ENCODE measurements around the gene SURF2. TPM values are rescaled to one million over a fixed set of nuclear protein-coding genes. Genes with fewer than 3 reads are reported as not detected.
"Not testable (repeated sequence)": the region's sequence is repeated elsewhere in the genome, so short reads cannot be mapped to it uniquely, and the experiment has no call there.

The SURF2 gene
- 10 to 100 TPM in 3 of 4 donors, 1 to 10 TPM in 1; 8.4 to 25.5 (median 13.4) TPM for total RNA-seq

DNA sequence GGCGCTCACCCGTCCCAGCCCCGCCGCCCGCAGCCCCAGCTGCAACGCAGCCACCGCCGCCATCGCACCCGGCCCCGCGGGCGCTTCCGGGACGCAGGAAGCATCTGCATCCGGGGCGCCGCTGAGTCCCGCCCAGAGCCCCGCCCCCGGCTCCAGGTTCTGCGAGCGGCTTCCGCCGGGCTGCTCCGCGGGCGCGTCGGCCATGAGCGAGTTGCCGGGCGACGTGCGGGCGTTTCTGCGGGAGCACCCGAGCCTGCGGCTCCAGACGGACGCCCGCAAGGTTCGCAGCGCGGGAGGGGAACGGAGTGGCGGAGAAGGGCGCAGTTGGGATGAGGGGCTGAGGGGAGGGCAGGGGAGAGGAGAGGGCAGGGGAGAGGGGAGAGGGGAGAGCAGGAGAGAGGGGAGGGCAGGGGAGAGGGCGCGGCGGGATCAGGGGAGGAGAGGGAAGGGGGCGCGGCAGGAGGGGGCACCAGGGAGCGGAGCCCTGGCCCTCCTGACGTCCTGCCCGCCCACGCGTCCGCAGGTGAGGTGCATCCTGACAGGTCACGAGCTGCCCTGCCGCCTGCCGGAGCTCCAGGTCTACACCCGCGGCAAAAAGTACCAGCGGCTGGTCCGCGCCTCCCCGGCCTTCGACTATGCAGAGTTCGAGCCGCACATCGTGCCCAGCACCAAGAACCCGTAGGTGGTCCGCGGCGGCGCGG lies at the start of gene SURF2, which contains the start of gene SURF1:
TSS of gene SURF2 (plus strand) at position 160 of the 701 bp plus-strand sequence. CDS start at position 203, 43 bp downstream.
TSS of gene SURF1 (minus strand) at position 97 of the 701 bp plus-strand sequence. CDS start at position 63, 34 bp downstream.
- no peak for TF ChIP-seq CTCF (IDR thresholded peaks at IDR 0.05)
- DNase-seq (ENCODE audit: low spot score) (peak; percentile 52), ATAC-seq (ENCODE audit: low FRiP score) (peak; percentile 85)

DNA sequence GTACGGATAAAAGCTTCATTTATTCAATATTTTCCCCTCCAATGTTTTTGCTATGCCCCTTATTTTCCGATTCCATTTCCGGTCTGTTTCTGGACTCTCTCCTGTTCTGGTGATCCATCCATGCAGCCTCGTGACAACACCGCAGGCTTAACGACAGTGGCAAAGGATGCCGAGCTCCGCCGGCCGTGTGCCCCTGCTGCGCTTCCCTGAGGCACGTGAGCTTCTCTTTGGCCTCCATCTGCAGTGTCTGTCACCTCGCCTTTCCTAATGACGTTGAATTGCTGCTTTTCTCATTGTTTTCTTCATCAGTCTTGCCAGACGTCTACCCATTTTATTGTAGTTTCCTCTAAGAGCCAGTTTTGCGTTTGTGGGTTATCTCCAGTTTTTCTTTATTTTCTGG lies 49.0 kb upstream of the SURF2 start:
- DNase-seq (ENCODE audit: low spot score): no peak
- no peak for TF ChIP-seq CTCF (IDR thresholded peaks at IDR 0.05)

GRCh38 chr9:133309608-133310007 lies 46.7 kb upstream of the SURF2 start:
- ATAC-seq (ENCODE audit: low FRiP score) (no peak), DNase-seq (ENCODE audit: low spot score) (no peak)
- TF ChIP-seq CTCF (IDR thresholded peaks at IDR 0.05): no peak

More for the DNA sequence above, 49.0 kb upstream of the SURF2 start:
- no peak for ATAC-seq (ENCODE audit: low FRiP score)

DNA sequence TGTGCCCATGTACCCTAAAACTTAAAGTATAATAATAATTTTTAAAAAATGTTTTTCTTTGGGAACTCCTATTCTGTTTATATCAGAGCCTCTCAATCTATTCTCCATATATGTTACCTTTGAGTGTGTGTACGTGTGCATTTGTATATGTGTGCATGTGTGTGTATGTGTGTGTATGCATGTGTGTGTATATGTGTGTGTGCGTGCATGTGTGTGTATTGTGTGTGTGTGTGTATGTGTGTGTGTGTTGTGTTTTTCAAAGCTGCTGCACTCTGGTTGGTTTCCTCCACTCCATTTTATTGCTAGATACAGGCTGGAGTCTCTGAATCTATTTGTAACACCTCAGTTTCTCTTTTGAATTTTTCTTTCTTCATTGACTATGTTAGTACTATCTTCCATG lies 40.4 kb upstream of the SURF2 start:
- no peak for ATAC-seq (ENCODE audit: low FRiP score)
- TF ChIP-seq CTCF (IDR thresholded peaks at IDR 0.05): no peak

GRCh38 chr9:133317551-133317950 lies 38.8 kb upstream of the SURF2 start:
- DNase-seq (ENCODE audit: low spot score); ATAC-seq (ENCODE audit: low FRiP score): not testable (repeated sequence)

More for the DNA sequence above, 40.4 kb upstream of the SURF2 start:
- DNase-seq (ENCODE audit: low spot score): no peak

DNA sequence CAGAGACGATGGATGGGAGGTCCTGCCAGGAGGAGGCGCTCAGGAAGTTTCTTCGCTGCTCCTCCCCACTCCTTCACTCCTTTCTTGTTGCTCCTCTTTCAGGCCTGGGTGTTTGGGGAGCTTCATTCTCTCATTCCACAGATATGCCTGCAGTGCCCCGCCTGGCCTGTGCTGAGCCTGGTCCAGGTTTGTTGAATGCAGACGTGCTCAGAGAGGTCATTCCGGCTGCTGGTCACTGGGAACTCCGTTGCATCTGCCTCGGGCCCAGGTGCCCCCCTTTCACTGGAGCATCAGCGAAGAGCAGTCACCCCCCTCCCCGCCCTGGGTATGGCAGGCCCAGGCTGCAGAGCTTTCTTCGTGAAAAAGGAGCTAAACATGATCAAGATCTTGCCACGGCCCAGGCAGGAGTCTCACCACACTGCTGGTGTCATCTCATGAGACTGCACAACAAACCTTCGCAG lies 35.9 kb upstream of the SURF2 start:
- DNase-seq (ENCODE audit: low spot score) (no peak), ATAC-seq (ENCODE audit: low FRiP score) (no peak)
- TF ChIP-seq CTCF (IDR thresholded peaks at IDR 0.05): no peak

- TF ChIP-seq CTCF (IDR thresholded peaks at IDR 0.05): no peak
- DNase-seq (ENCODE audit: low spot score) (no peak), ATAC-seq (ENCODE audit: low FRiP score) (no peak)
These were observed 34.9 kb upstream of the SURF2 start for GRCh38 chr9:133321411-133321935.
